ENCODE results near the gene ZNF385B.

ZNF385B gene

DNA sequence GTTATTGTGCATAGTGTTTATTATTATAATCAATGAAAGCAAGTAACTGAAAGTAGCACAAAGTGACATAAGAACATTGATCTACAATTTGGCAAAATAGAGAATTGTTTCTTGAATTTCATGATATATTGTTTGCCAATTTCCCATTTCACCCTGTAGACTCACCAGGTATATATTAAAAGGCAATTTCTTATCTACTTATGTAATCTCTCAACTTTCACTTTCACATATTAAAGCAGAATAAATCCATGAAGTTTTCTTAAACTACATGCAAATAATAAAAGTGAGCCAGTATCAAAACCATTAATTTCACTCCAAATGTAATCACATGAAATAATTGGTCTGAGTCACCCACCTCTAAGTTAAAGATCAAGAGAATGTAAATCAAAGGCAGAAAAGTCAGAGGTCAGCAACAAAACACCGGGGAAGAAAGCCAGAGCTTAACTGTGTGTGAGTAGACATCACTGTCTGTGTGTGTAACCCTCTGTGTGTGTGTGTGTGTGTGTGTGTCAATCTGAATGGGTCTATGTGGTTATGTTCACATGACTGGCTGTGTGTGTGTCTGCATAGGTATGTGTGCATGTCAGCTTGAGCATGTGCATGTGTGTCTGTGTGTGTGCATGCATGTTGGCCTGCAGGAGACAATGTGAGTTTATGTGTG is 44.1 kb downstream of the ZNF385B start:
- no peaks in the 10 kb centered on the region for H3K27me3 ChIP-seq (ENCODE audit: insufficient read depth, poor library complexity, severe bottlenecking)
- no peak overlapping the region for H3K27ac ChIP-seq (replicated peaks)
- DNase-seq (ENCODE audit: low read depth in 1 of 2, low spot score in 1 of 2): no peak
- TF ChIP-seq, protein P1, sequence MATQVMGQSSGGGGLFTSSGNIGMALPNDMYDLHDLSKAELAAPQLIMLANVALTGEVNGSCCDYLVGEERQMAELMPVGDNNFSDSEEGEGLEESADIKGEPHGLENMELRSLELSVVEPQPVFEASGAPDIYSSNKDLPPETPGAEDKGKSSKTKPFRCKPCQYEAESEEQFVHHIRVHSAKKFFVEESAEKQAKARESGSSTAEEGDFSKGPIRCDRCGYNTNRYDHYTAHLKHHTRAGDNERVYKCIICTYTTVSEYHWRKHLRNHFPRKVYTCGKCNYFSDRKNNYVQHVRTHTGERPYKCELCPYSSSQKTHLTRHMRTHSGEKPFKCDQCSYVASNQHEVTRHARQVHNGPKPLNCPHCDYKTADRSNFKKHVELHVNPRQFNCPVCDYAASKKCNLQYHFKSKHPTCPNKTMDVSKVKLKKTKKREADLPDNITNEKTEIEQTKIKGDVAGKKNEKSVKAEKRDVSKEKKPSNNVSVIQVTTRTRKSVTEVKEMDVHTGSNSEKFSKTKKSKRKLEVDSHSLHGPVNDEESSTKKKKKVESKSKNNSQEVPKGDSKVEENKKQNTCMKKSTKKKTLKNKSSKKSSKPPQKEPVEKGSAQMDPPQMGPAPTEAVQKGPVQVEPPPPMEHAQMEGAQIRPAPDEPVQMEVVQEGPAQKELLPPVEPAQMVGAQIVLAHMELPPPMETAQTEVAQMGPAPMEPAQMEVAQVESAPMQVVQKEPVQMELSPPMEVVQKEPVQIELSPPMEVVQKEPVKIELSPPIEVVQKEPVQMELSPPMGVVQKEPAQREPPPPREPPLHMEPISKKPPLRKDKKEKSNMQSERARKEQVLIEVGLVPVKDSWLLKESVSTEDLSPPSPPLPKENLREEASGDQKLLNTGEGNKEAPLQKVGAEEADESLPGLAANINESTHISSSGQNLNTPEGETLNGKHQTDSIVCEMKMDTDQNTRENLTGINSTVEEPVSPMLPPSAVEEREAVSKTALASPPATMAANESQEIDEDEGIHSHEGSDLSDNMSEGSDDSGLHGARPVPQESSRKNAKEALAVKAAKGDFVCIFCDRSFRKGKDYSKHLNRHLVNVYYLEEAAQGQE (IDR thresholded peaks at IDR 0.05; ENCODE audit: insufficient replicate concordance, low read depth): no peak
- H3K4me3 ChIP-seq (replicated peaks; ENCODE audit: insufficient read depth, low read length): no peak overlapping the region

DNA sequence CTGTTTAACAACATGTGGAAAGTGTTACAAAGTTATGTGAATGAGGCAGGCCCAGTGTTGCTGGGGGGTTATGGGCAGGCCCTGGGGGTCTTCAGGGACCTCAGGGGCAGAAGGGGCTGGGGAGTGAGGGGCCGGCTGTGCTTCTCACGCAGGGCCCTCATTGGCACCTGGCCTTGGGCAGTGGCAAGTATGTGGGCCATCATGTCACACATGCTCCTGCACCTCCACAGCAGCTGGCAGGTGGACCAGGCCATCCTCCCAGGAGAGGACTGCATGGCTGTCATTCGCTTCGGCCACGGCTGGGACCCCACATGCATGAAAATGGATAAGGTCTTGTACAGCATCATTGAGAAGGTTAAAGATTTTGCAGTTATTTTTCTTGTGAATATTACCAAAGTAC is 47.4 kb downstream of the ZNF385B start:
- TF ChIP-seq, protein P1 (IDR thresholded peaks at IDR 0.05; ENCODE audit: insufficient replicate concordance, low read depth): no peak
- no peak for TF ChIP-seq GABPA (IDR thresholded peaks at IDR 0.05; ENCODE audit: low read depth)
- TF ChIP-seq, protein P2, sequence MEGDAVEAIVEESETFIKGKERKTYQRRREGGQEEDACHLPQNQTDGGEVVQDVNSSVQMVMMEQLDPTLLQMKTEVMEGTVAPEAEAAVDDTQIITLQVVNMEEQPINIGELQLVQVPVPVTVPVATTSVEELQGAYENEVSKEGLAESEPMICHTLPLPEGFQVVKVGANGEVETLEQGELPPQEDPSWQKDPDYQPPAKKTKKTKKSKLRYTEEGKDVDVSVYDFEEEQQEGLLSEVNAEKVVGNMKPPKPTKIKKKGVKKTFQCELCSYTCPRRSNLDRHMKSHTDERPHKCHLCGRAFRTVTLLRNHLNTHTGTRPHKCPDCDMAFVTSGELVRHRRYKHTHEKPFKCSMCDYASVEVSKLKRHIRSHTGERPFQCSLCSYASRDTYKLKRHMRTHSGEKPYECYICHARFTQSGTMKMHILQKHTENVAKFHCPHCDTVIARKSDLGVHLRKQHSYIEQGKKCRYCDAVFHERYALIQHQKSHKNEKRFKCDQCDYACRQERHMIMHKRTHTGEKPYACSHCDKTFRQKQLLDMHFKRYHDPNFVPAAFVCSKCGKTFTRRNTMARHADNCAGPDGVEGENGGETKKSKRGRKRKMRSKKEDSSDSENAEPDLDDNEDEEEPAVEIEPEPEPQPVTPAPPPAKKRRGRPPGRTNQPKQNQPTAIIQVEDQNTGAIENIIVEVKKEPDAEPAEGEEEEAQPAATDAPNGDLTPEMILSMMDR (IDR thresholded peaks at IDR 0.05; ENCODE audit: insufficient read depth, low read length): no peak
- TF ChIP-seq SPI1 (IDR thresholded peaks at IDR 0.05; ENCODE audit: borderline replicate concordance, low read depth): no peak
- no peak for DNase-seq (ENCODE audit: low read depth in 1 of 2, low spot score in 1 of 2)
- H3K4me3 ChIP-seq (replicated peaks; ENCODE audit: insufficient read depth, low read length): no peak overlapping the region
- no peak overlapping the region for H3K27ac ChIP-seq (replicated peaks)
- no peaks in the 10 kb centered on the region for H3K27me3 ChIP-seq (ENCODE audit: insufficient read depth, poor library complexity, severe bottlenecking)

DNA sequence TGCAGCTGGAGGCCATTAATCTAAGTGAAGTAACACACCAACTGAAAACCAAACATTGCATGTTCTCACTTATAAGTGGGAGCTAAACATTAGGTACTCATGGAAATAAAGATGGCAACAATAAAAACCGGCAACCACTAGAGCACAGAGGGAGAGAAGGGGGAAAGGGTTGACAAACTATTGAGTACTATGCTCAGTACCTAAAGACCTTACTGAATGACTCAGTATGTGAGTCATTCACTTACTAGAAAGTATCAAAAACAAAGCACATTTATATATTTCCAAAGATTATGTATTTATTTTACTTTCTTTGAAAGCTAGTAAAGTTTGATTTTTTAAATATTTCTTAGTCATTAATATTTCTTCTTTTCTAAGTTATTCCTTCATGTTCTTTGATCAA is 48.9 kb downstream of the ZNF385B start:
- H3K27ac ChIP-seq (replicated peaks): no peak overlapping the region
- DNase-seq (ENCODE audit: low read depth in 1 of 2, low spot score in 1 of 2): no peak
- no peak for TF ChIP-seq SPI1 (IDR thresholded peaks at IDR 0.05; ENCODE audit: borderline replicate concordance, low read depth)
- TF ChIP-seq, protein P2 (IDR thresholded peaks at IDR 0.05; ENCODE audit: insufficient read depth, low read length): no peak
- TF ChIP-seq, protein P1 (IDR thresholded peaks at IDR 0.05; ENCODE audit: insufficient replicate concordance, low read depth): no peak
- no peaks in the 10 kb centered on the region for H3K27me3 ChIP-seq (ENCODE audit: insufficient read depth, poor library complexity, severe bottlenecking)
- H3K4me3 ChIP-seq (replicated peaks; ENCODE audit: insufficient read depth, low read length): no peak overlapping the region

DNA sequence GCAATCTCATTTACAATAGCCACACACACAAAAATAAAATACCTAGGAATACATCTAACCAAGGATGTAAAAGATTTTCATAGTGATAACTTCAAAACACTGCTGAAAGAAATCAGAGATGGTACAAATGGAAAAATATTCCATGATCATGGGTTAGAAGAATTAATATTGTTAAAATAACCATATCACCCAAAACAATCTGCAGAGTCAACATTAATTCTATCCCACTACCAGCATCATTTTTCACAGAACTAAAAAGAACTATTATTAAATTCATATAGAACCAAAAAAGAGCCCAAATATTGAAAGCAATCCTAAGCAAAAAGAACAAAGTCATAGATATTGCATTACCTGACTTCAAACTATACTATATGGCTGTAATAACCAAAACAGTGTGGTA is 50.4 kb downstream of the ZNF385B start:
- Histone ChIP-seq H3K27ac (replicated peaks) (no peak overlapping the region), H3K27me3 (ENCODE audit: insufficient read depth, poor library complexity, severe bottlenecking) (no peaks in the 10 kb centered on the region), H3K4me3 (replicated peaks; ENCODE audit: insufficient read depth, low read length) (no peak overlapping the region)
- TF ChIP-seq, protein P1 (IDR thresholded peaks at IDR 0.05; ENCODE audit: insufficient replicate concordance, low read depth): no peak
- TF ChIP-seq POLR2AphosphoS5 (IDR thresholded peaks at IDR 0.05; ENCODE audit: low read depth): no peak
- TF ChIP-seq SPI1 (IDR thresholded peaks at IDR 0.05; ENCODE audit: borderline replicate concordance, low read depth): no peak
- no peak for TF ChIP-seq GABPA (IDR thresholded peaks at IDR 0.05; ENCODE audit: low read depth)
- TF ChIP-seq, protein P2 (IDR thresholded peaks at IDR 0.05; ENCODE audit: insufficient read depth, low read length): no peak
- no peak for DNase-seq (ENCODE audit: low read depth in 1 of 2, low spot score in 1 of 2)
